Naive thymus-derived CD4-positive, alpha-beta T cell (primary cell): ENCODE results near the gene CSRNP3. TPM values are rescaled to one million over a fixed set of nuclear protein-coding genes. Genes with fewer than 3 reads are reported as not detected.
A peak's percentile ranks its signal among the peaks of the same experiment; 100 is the strongest.

ENCODE experiments used
- ATAC-seq: fragments of 150-1000 bp; cut with Tn5 transposase; 2 replicates; pipeline ENCODE4 v1.10.0; 2021; ENCODE audit warnings: mild to moderate bottlenecking, moderate library complexity
- CTCF ChIA-PET: fragments of 350-600 bp; sonication (Branson Sonifier 250); formaldehyde crosslinking; loops from one replicate; lab custom pipeline; 2021; ENCODE audit warnings: antibody characterized with exemption; lab: Charles Lee
- POLR2A ChIA-PET: fragments of 350-600 bp; sonication (Branson Sonifier 250); formaldehyde crosslinking; loops from one replicate; lab custom pipeline; 2021; ENCODE audit warnings: antibody characterized with exemption, inconsistent platforms; lab: Charles Lee
- DNase-seq, 9 donors: peaks; one replicate each; pipeline versions ENCODE4 v3.0.0 to v3.0.0-alpha.2; 2020 to 2022; ENCODE audit warnings: mixed read lengths in 1 of 9
- H3K27ac ChIP-seq: one replicate; pipeline ENCODE4 v1.7.0; 2013; ENCODE audit warnings: mild to moderate bottlenecking, low read depth, low read length, moderate library complexity
- H3K27me3 ChIP-seq, 2 donors: one replicate each; pipeline ENCODE4 v1.7.0; 2013; ENCODE audit warnings: low read length in 2 of 2, mild to moderate bottlenecking in 2 of 2, moderate library complexity in 2 of 2; ENCODE audit not compliant: control insufficient read depth in 2 of 2, insufficient read depth in 2 of 2
- H3K36me3 ChIP-seq, 3 experiments: 1 replicate in 2 of 3; 2 replicates in 1 of 3; pipeline ENCODE4 v1.7.0; 2013; ENCODE audit warnings: low read length in 3 of 3, mild to moderate bottlenecking in 3 of 3, moderate library complexity in 1 of 3; ENCODE audit not compliant: insufficient read depth in 3 of 3, control insufficient read depth in 2 of 3
- H3K4me1 ChIP-seq, 2 donors: one replicate each; pipeline ENCODE4 v1.7.0; 2013; ENCODE audit warnings: low read length in 2 of 2, mild to moderate bottlenecking in 2 of 2, moderate library complexity in 1 of 2; ENCODE audit not compliant: control insufficient read depth in 2 of 2, insufficient read depth in 2 of 2
- H3K4me3 ChIP-seq: 2 replicates; pipeline ENCODE4 v1.7.0; 2013; ENCODE audit warnings: mild to moderate bottlenecking, low read length
- H3K9me3 ChIP-seq, 3 experiments: 1 replicate in 2 of 3; 2 replicates in 1 of 3; pipeline ENCODE4 v1.7.0; 2013; ENCODE audit warnings: low read length in 3 of 3; ENCODE audit not compliant: control insufficient read depth in 2 of 3
- H3K27ac Mint-ChIP-seq, 9 donors: one replicate each; pipeline ENCODE4 v1.8.0; 2020 to 2022; ENCODE audit warnings: mixed read lengths in 9 of 9, mild to moderate bottlenecking in 8 of 9, moderate library complexity in 5 of 9, inconsistent platforms in 2 of 9
- H3K27me3 Mint-ChIP-seq, 5 donors: one replicate each; pipeline ENCODE4 v1.8.0; 2021 to 2022; ENCODE audit warnings: mixed read lengths in 5 of 5, mild to moderate bottlenecking in 1 of 5
- H3K36me3 Mint-ChIP-seq, 5 donors: one replicate each; pipeline ENCODE4 v1.8.0; 2020 to 2022; ENCODE audit warnings: mixed read lengths in 5 of 5, mild to moderate bottlenecking in 3 of 5, inconsistent platforms in 1 of 5
- H3K4me1 Mint-ChIP-seq, 7 donors: one replicate each; pipeline ENCODE4 v1.8.0; 2020 to 2022; ENCODE audit warnings: mixed read lengths in 7 of 7, mild to moderate bottlenecking in 3 of 7, inconsistent platforms in 1 of 7
- H3K4me3 Mint-ChIP-seq, 10 donors: one replicate each; pipeline ENCODE4 v1.8.0; 2020 to 2022; ENCODE audit warnings: mild to moderate bottlenecking in 10 of 10, mixed read lengths in 10 of 10, moderate library complexity in 6 of 10, inconsistent platforms in 2 of 10
- H3K9me3 Mint-ChIP-seq, 11 donors: one replicate each; pipeline ENCODE4 v1.8.0; 2020 to 2022; ENCODE audit warnings: mixed read lengths in 11 of 11, mild to moderate bottlenecking in 4 of 11, inconsistent platforms in 1 of 11, moderate library complexity in 1 of 11
- intact Hi-C, 2 donors: fragments of 100-400 bp; cut with micrococcal nuclease; formaldehyde crosslinking; loops; one replicate each; pipeline ENCODE4 v1.15.1; 2023
- polyA plus RNA-seq, 2 donors: library from polyadenylated mRNA; unstranded; fragments of 300-500 nt; fragmentation: Illumina TruSeq; gene quantifications; one replicate each; pipeline ENCODE4 v1.2.3, GENCODE V29; 2021
- total RNA-seq, 6 experiments: library from RNA in 5 of 6; stranded (reverse) in 5 of 6; gene quantifications; 1 replicate in 5 of 6; 2 replicates in 1 of 6; pipeline ENCODE4 v1.2.3 and lab custom pipeline; 2021 to 2026

Gene CSRNP3
- total and polyA plus RNA-seq, 7 experiments from 2014 or later: not detected

- intact Hi-C loops: no loop called here
- H3K36me3 ChIP-seq: no peaks in the 10 kb centered on the region
- H3K4me3 ChIP-seq: no peak overlapping the region
- H3K4me3 Mint-ChIP-seq: no peak overlapping the region
- no peaks in the 10 kb centered on the region for H3K9me3 ChIP-seq
- no peak overlapping the region for H3K27ac ChIP-seq
- peaks cover 0 to 2% (median 0%) of the 10 kb centered on the region in 7 donors for H3K4me1 Mint-ChIP-seq
- ChIA-PET CTCF (no interaction called here), POLR2A (no interaction called here)
- H3K27ac Mint-ChIP-seq: no peak overlapping the region
- peaks cover 0 to 5% of the 10 kb centered on the region in 2 donors for H3K27me3 ChIP-seq
- ATAC-seq (no peak), DNase-seq (no peak)
- H3K36me3 Mint-ChIP-seq: no peaks in the 10 kb centered on the region
- H3K4me1 ChIP-seq: no peaks in the 10 kb centered on the region
- peaks cover 0 to 6% (median 0%) of the 10 kb centered on the region in 11 donors for H3K9me3 Mint-ChIP-seq
- H3K27me3 Mint-ChIP-seq: peaks cover 0 to 12% (median 9%) of the 10 kb centered on the region in 5 donors
Measured at GRCh38 chr2:165623161-165623560, 153.7 kb downstream of the CSRNP3 start.

GRCh38 chr2:165623783-165624469 lies 154.4 kb downstream of the CSRNP3 start:
- H3K4me3 ChIP-seq: no peak overlapping the region
- intact Hi-C loops: no loop called here
- no peaks in the 10 kb centered on the region for H3K4me1 ChIP-seq
- no peak for ATAC-seq
- CTCF ChIA-PET: no interaction called here
- H3K27me3 Mint-ChIP-seq: peaks cover 0 to 12% (median 9%) of the 10 kb centered on the region in 5 donors
- no peaks in the 10 kb centered on the region for H3K36me3 Mint-ChIP-seq
- H3K27me3 ChIP-seq: peaks cover 0 to 5% of the 10 kb centered on the region in 2 donors
- peaks cover 0 to 2% (median 0%) of the 10 kb centered on the region in 7 donors for H3K4me1 Mint-ChIP-seq
- no peak overlapping the region for H3K27ac Mint-ChIP-seq
- H3K9me3 ChIP-seq: no peaks in the 10 kb centered on the region
- H3K4me3 Mint-ChIP-seq: no peak overlapping the region
- DNase-seq: no peak
- POLR2A ChIA-PET: no interaction called here
- no peaks in the 10 kb centered on the region for H3K9me3 Mint-ChIP-seq
- no peak overlapping the region for H3K27ac ChIP-seq
- no peaks in the 10 kb centered on the region for H3K36me3 ChIP-seq

GRCh38 chr2:165624470-165624800 lies 154.9 kb downstream of the CSRNP3 start:
- Mint-ChIP-seq H3K27me3 (peaks cover 0 to 9% (median 9%) of the 10 kb centered on the region in 5 donors), H3K9me3 (no peaks in the 10 kb centered on the region), H3K27ac (no peak overlapping the region), H3K4me1 (peaks cover 0 to 4% (median 0%) of the 10 kb centered on the region in 7 donors), H3K36me3 (no peaks in the 10 kb centered on the region), H3K4me3 (no peak overlapping the region)
- Histone ChIP-seq H3K9me3 (no peaks in the 10 kb centered on the region), H3K4me3 (no peak overlapping the region), H3K4me1 (no peaks in the 10 kb centered on the region), H3K27me3 (peaks cover 0 to 5% of the 10 kb centered on the region in 2 donors), H3K36me3 (no peaks in the 10 kb centered on the region), H3K27ac (no peak overlapping the region)
- no peak for DNase-seq
- ChIA-PET POLR2A (no interaction called here), CTCF (no interaction called here)
- no peak for ATAC-seq
- intact Hi-C loops: no loop called here

GRCh38 chr2:165627470-165627869 lies 158.0 kb downstream of the CSRNP3 start:
- peaks cover 0 to 1% of the 10 kb centered on the region in 2 donors for H3K27me3 ChIP-seq
- DNase-seq: no peak
- Mint-ChIP-seq H3K4me1 (peaks cover 4 to 17% (median 7%) of the 10 kb centered on the region in 7 donors), H3K4me3 (no peak overlapping the region), H3K9me3 (peaks cover 0 to 6% (median 0%) of the 10 kb centered on the region in 11 donors), H3K36me3 (no peaks in the 10 kb centered on the region), H3K27ac (no peak overlapping the region), H3K27me3 (peaks cover 0 to 9% (median 2%) of the 10 kb centered on the region in 5 donors)
- POLR2A ChIA-PET: no interaction called here
- CTCF ChIA-PET: no interaction called here
- no peak for ATAC-seq
- no peak overlapping the region for H3K4me3 ChIP-seq
- no peaks in the 10 kb centered on the region for H3K36me3 ChIP-seq
- no peaks in the 10 kb centered on the region for H3K9me3 ChIP-seq
- H3K4me1 ChIP-seq: no peaks in the 10 kb centered on the region
- H3K27ac ChIP-seq: no peak overlapping the region
- intact Hi-C loops: no loop called here

DNA sequence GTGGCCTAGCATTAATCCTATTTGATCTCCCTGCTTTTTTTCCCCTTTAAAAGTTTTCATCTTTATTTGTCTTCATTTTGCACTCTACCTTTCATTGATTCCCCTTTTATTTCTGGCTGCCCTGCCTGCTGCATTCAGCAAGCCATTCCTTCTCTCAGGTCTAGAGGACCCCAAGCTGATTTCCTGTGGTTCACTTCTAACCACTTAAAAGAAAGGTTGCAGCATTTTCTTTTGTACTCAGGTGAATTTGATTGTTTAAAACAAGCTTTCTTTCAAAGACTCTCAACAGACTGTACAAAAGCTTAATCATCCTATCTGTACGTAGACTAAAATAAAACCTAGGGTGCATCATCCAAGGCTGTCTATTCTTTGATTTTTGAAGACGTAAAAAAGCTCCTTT lies 160.3 kb downstream of the CSRNP3 start:
- POLR2A ChIA-PET: interaction anchor here (0.8 kb wide), 1 partner anchor 10 kb away, joined by 3 read pairs; no protein-coding TSS in a partner anchor
- Histone ChIP-seq H3K4me1 (no peaks in the 10 kb centered on the region), H3K36me3 (no peaks in the 10 kb centered on the region), H3K9me3 (no peaks in the 10 kb centered on the region), H3K27ac (no peak overlapping the region), H3K27me3 (no peaks in the 10 kb centered on the region), H3K4me3 (no peak overlapping the region)
- peaks cover 0 to 6% (median 0%) of the 10 kb centered on the region in 11 donors for H3K9me3 Mint-ChIP-seq
- CTCF ChIA-PET: no interaction called here
- peak overlapping the region in 2 of 9 donors; percentile 15 to 23 for H3K27ac Mint-ChIP-seq
- H3K27me3 Mint-ChIP-seq: peaks cover 0 to 5% (median 2%) of the 10 kb centered on the region in 5 donors
- intact Hi-C loops: no loop called here
- H3K36me3 Mint-ChIP-seq: no peaks in the 10 kb centered on the region
- ATAC-seq (no peak), DNase-seq (no peak)
- peaks cover 2 to 17% (median 7%) of the 10 kb centered on the region in 7 donors for H3K4me1 Mint-ChIP-seq
- H3K4me3 Mint-ChIP-seq: no peak overlapping the region

DNA sequence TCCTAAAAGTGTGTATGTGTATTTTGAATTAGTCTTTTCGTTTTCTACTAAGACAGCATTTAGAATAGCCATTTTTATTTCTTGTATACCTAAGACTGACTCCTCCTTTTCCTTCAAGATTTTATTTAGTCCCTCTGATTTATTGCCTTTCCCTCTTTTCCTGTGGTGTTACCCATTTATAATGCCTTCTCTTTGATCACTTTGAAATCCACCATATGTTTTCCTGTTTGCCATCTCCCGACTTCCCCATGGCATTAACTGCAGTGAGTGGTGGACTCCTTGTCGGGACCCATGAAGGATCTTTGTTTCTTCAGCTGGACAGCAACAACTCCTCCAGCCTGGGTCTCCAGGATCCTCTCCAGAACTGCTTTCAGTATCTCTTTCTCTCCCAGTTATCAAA lies 160.7 kb downstream of the CSRNP3 start:
- Histone ChIP-seq H3K36me3 (no peaks in the 10 kb centered on the region), H3K27me3 (no peaks in the 10 kb centered on the region), H3K4me3 (no peak overlapping the region), H3K9me3 (no peaks in the 10 kb centered on the region), H3K27ac (no peak overlapping the region), H3K4me1 (no peaks in the 10 kb centered on the region)
- ChIA-PET POLR2A (interaction anchor here (0.8 kb wide), 1 partner anchor 10 kb away, joined by 3 read pairs; no protein-coding TSS in a partner anchor), CTCF (no interaction called here)
- H3K9me3 Mint-ChIP-seq: peaks cover 0 to 6% (median 0%) of the 10 kb centered on the region in 11 donors
- DNase-seq (no peak), ATAC-seq (no peak)
- no peaks in the 10 kb centered on the region for H3K36me3 Mint-ChIP-seq
- H3K4me1 Mint-ChIP-seq: peaks cover 2 to 17% (median 7%) of the 10 kb centered on the region in 7 donors
- H3K27ac Mint-ChIP-seq: peak overlapping the region in 2 of 9 donors; percentile 14 to 46
- peak overlapping the region in 2 of 10 donors; percentile 33 to 34 for H3K4me3 Mint-ChIP-seq
- intact Hi-C loops: no loop called here
- H3K27me3 Mint-ChIP-seq: peaks cover 0 to 4% (median 2%) of the 10 kb centered on the region in 5 donors

DNA sequence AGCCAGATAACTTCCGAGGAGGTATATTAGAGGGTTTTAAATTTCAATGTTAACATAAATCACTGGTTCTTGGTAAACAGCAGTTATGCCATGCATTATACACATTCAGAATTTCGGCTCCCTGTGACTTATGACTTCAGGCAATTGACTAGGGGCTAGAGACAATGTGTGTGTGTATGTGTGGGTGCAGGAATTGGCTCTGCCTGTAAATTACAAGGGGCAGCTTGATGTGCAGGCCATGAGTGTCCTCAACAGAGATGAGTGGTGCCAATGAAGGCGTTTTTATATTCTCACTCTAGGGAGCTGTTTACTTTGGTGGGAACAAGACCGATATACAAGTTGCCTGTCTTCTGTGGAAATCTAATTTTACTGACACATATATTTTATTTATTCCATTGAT lies 161.6 kb downstream of the CSRNP3 start:
- Mint-ChIP-seq H3K36me3 (no peaks in the 10 kb centered on the region), H3K27ac (no peak overlapping the region), H3K9me3 (peaks cover 0 to 6% (median 0%) of the 10 kb centered on the region in 11 donors), H3K27me3 (peaks cover 0 to 4% (median 2%) of the 10 kb centered on the region in 5 donors), H3K4me3 (no peak overlapping the region), H3K4me1 (peaks cover 2 to 17% (median 7%) of the 10 kb centered on the region in 7 donors)
- DNase-seq (no peak), ATAC-seq (no peak)
- Histone ChIP-seq H3K9me3 (no peaks in the 10 kb centered on the region), H3K4me3 (no peak overlapping the region), H3K27ac (no peak overlapping the region), H3K36me3 (no peaks in the 10 kb centered on the region), H3K4me1 (no peaks in the 10 kb centered on the region), H3K27me3 (no peaks in the 10 kb centered on the region)
- ChIA-PET POLR2A (no interaction called here), CTCF (no interaction called here)
- intact Hi-C loops: no loop called here
